ENCODE measurements around the gene SLC25A1.

Gene SLC25A1

DNA sequence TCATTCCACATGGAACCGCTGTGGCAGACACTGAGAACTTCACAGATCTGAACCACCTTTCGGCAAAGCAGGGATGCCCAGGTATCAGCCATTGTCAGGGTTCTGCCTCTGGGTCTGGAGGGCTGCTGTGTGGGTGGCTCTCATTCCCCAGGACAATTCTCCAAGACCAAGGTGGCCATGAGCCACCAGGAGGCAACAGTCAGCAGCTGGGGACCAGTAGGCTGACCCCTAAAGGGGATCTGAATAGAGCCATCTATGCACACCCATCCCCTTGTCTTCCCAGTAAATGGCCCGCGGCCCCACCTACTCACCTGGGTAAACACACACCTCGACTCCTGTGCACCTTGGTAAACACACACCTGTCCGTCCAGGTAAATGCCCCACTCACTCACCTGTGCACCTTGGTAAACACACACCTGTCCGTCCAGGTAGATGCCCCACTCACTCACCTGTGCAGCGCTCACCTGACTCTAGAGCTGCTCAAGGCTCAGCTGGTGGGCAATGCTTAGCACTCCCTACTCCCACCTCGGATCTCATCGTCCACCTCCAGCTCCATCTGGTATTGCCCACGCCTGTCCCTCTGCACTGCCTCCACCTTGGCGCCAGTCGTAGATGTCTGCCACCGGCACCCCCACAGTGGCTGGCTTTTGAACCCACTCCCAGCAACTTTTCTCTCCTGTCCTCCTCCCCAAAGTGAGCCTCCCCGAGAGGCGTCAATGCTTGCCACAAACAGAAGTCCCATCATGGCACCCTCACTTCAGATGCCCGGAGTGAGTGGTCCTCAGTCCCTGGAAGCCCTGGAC is 10.2 kb downstream of the SLC25A1 start:
- TF ChIP-seq PPARA (CRISPR knock-in tag; IDR thresholded peaks at IDR 0.05; ENCODE audit: borderline replicate concordance) (no peak), BACH2 (CRISPR knock-in tag; IDR thresholded peaks at IDR 0.05; ENCODE audit: borderline replicate concordance) (no peak)
- ATAC-seq, result no peak

- TF ChIP-seq CSRNP3 (CRISPR knock-in tag; IDR thresholded peaks at IDR 0.05) (no peak), ZNF8 (CRISPR knock-in tag; IDR thresholded peaks at IDR 0.05) (no peak), RARB (CRISPR knock-in tag; IDR thresholded peaks at IDR 0.05) (no peak), SNAI2 (CRISPR knock-in tag; IDR thresholded peaks at IDR 0.05) (no peak), PPARA (CRISPR knock-in tag; IDR thresholded peaks at IDR 0.05; ENCODE audit: borderline replicate concordance) (no peak)
- TF ChIP-seq, protein P1, sequence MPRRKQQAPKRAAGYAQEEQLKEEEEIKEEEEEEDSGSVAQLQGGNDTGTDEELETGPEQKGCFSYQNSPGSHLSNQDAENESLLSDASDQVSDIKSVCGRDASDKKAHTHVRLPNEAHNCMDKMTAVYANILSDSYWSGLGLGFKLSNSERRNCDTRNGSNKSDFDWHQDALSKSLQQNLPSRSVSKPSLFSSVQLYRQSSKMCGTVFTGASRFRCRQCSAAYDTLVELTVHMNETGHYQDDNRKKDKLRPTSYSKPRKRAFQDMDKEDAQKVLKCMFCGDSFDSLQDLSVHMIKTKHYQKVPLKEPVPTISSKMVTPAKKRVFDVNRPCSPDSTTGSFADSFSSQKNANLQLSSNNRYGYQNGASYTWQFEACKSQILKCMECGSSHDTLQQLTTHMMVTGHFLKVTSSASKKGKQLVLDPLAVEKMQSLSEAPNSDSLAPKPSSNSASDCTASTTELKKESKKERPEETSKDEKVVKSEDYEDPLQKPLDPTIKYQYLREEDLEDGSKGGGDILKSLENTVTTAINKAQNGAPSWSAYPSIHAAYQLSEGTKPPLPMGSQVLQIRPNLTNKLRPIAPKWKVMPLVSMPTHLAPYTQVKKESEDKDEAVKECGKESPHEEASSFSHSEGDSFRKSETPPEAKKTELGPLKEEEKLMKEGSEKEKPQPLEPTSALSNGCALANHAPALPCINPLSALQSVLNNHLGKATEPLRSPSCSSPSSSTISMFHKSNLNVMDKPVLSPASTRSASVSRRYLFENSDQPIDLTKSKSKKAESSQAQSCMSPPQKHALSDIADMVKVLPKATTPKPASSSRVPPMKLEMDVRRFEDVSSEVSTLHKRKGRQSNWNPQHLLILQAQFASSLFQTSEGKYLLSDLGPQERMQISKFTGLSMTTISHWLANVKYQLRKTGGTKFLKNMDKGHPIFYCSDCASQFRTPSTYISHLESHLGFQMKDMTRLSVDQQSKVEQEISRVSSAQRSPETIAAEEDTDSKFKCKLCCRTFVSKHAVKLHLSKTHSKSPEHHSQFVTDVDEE (CRISPR knock-in tag; IDR thresholded peaks at IDR 0.05), result no peak
- no peak for ATAC-seq
Measured at GRCh38 chr22:19167106-19167869, 11.2 kb downstream of the SLC25A1 start.

DNA sequence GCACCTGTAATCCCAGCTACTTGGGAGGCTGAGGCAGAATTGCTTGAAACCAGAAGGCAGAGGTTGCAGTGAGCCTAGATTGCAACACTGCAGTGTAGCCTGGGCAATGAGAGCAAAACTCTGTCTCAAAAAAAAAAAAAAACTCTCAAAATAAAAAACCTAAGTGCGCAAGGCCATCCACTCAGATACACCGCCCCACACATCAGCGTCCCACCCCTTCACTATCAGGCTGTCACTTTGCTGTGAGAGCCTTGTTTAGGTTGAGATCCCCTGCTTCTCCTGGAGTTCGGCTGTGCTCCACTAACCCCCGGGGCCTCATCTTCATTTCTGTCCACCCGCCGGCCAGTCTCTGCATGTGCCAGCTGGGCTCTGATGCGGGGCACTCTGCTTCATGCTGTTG is 12.1 kb downstream of the SLC25A1 start:
- ATAC-seq, result no peak
- TF ChIP-seq PATZ1 (CRISPR knock-in tag; IDR thresholded peaks at IDR 0.05; ENCODE audit: borderline replicate concordance) (no peak), BACH2 (CRISPR knock-in tag; IDR thresholded peaks at IDR 0.05; ENCODE audit: borderline replicate concordance) (no peak), ARNTL (CRISPR knock-in tag; IDR thresholded peaks at IDR 0.05; ENCODE audit: borderline replicate concordance, low read depth) (no peak), ZNF8 (CRISPR knock-in tag; IDR thresholded peaks at IDR 0.05) (no peak), ZC3H10 (CRISPR knock-in tag; IDR thresholded peaks at IDR 0.05) (no peak), ZFP3 (CRISPR knock-in tag; IDR thresholded peaks at IDR 0.05) (no peak), CSRNP3 (CRISPR knock-in tag; IDR thresholded peaks at IDR 0.05) (no peak), RARB (CRISPR knock-in tag; IDR thresholded peaks at IDR 0.05) (no peak), CSDC2 (CRISPR knock-in tag; IDR thresholded peaks at IDR 0.05) (no peak), ESRRG (CRISPR knock-in tag; IDR thresholded peaks at IDR 0.05) (no peak), ZNF70 (CRISPR knock-in tag; IDR thresholded peaks at IDR 0.05) (no peak), OSR1 (CRISPR knock-in tag; IDR thresholded peaks at IDR 0.05) (no peak), SNAI2 (CRISPR knock-in tag; IDR thresholded peaks at IDR 0.05) (no peak), ZFP30 (CRISPR knock-in tag; IDR thresholded peaks at IDR 0.05) (no peak)

GRCh38 chr22:19164425-19164824 is 14.1 kb downstream of the SLC25A1 start:
- no peak for ATAC-seq
- TF ChIP-seq ISL1 (CRISPR knock-in tag; IDR thresholded peaks at IDR 0.05), result no peak
- TF ChIP-seq ZNF70 (CRISPR knock-in tag; IDR thresholded peaks at IDR 0.05), result no peak
- TF ChIP-seq ZNF8 (CRISPR knock-in tag; IDR thresholded peaks at IDR 0.05), result no peak
- no peak for TF ChIP-seq GLIS3 (CRISPR knock-in tag; IDR thresholded peaks at IDR 0.05)
- TF ChIP-seq, protein P1 (CRISPR knock-in tag; IDR thresholded peaks at IDR 0.05), result no peak
- TF ChIP-seq TOX (CRISPR knock-in tag; IDR thresholded peaks at IDR 0.05; ENCODE audit: borderline replicate concordance), result no peak
- no peak for TF ChIP-seq BACH2 (CRISPR knock-in tag; IDR thresholded peaks at IDR 0.05; ENCODE audit: borderline replicate concordance)
- TF ChIP-seq, protein P2, sequence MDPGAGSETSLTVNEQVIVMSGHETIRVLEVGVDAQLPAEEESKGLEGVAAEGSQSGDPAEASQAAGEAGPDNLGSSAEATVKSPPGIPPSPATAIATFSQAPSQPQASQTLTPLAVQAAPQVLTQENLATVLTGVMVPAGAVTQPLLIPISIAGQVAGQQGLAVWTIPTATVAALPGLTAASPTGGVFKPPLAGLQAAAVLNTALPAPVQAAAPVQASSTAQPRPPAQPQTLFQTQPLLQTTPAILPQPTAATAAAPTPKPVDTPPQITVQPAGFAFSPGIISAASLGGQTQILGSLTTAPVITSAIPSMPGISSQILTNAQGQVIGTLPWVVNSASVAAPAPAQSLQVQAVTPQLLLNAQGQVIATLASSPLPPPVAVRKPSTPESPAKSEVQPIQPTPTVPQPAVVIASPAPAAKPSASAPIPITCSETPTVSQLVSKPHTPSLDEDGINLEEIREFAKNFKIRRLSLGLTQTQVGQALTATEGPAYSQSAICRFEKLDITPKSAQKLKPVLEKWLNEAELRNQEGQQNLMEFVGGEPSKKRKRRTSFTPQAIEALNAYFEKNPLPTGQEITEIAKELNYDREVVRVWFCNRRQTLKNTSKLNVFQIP (CRISPR knock-in tag; IDR thresholded peaks at IDR 0.05; ENCODE audit: borderline replicate concordance, low read depth), result no peak
- no peak for TF ChIP-seq OSR1 (CRISPR knock-in tag; IDR thresholded peaks at IDR 0.05)
